BLaER1 (cell line): Measurements from ENCODE around the gene CAPN1.
A peak's percentile ranks its signal among the peaks of the same experiment; 100 is the strongest.

Experiments
- H3K27ac ChIP-seq: shearing (Covaris generic); formaldehyde crosslinking; 2 replicates; pipeline ENCODE4 v1.8.1; 2022
- H3K27me3 ChIP-seq: shearing (Covaris generic); formaldehyde crosslinking; 2 replicates; pipeline ENCODE4 v1.8.1; 2022
- H3K36me3 ChIP-seq: shearing (Covaris generic); formaldehyde crosslinking; 2 replicates; pipeline ENCODE4 v1.8.1; 2022
- H3K4me1 ChIP-seq: shearing (Covaris generic); formaldehyde crosslinking; 2 replicates; pipeline ENCODE4 v1.8.1; 2022
- H3K4me2 ChIP-seq: shearing (Covaris generic); formaldehyde crosslinking; 2 replicates; pipeline ENCODE4 v1.8.1; 2022
- H3K4me3 ChIP-seq: shearing (Covaris generic); formaldehyde crosslinking; 2 replicates; pipeline ENCODE4 v1.8.1; 2022
- H3K9ac ChIP-seq: shearing (Covaris generic); formaldehyde crosslinking; 2 replicates; pipeline ENCODE4 v1.8.1; 2022
- H3K9me3 ChIP-seq: shearing (Covaris generic); formaldehyde crosslinking; 2 replicates; pipeline ENCODE4 v1.8.1; 2022
- H4K20me1 ChIP-seq: shearing (Covaris generic); formaldehyde crosslinking; 2 replicates; pipeline ENCODE4 v1.8.1; 2022
- Cebpa-rat ChIP-seq: shearing (Covaris generic); IDR thresholded peaks from 2 replicates; pipeline ENCODE4 v1.8.1; 2022

Gene CAPN1

GRCh38 chr11:65251476-65251875 lies 69.7 kb downstream of the CAPN1 start:
- Histone ChIP-seq H3K27ac (no peak overlapping the region), H3K4me2 (no peak overlapping the region), H3K4me1 (no peaks in the 10 kb centered on the region), H4K20me1 (no peaks in the 10 kb centered on the region), H3K27me3 (no peaks in the 10 kb centered on the region), H3K36me3 (no peaks in the 10 kb centered on the region), H3K9ac (no peak overlapping the region), H3K9me3 (no peaks in the 10 kb centered on the region), H3K4me3 (no peak overlapping the region)
- no peak for TF ChIP-seq Cebpa-rat

GRCh38 chr11:65254724-65255123 lies 73.0 kb downstream of the CAPN1 start:
- Histone ChIP-seq H3K4me2 (no peak overlapping the region), H3K9me3 (no peaks in the 10 kb centered on the region), H3K9ac (no peak overlapping the region), H3K27ac (no peak overlapping the region), H3K36me3 (no peaks in the 10 kb centered on the region), H3K4me3 (no peak overlapping the region), H3K27me3 (no peaks in the 10 kb centered on the region), H4K20me1 (no peaks in the 10 kb centered on the region), H3K4me1 (no peaks in the 10 kb centered on the region)
- TF ChIP-seq Cebpa-rat, result no peak

- TF ChIP-seq Cebpa-rat, result no peak
- Histone ChIP-seq H3K4me1 (peaks cover 24% of the 10 kb centered on the region), H3K27ac (no peak overlapping the region), H3K27me3 (no peaks in the 10 kb centered on the region), H3K9me3 (no peaks in the 10 kb centered on the region), H3K9ac (no peak overlapping the region), H3K4me2 (no peak overlapping the region), H3K4me3 (no peak overlapping the region), H3K36me3 (no peaks in the 10 kb centered on the region), H4K20me1 (no peaks in the 10 kb centered on the region)
Measured at GRCh38 chr11:65258988-65259387, 77.3 kb downstream of the CAPN1 start.

- Histone ChIP-seq H3K4me2 (no peak overlapping the region), H3K4me1 (peaks cover 24% of the 10 kb centered on the region), H4K20me1 (0 out of 2 replicates have a peak, but pooled peaks cover under 1% of the 10 kb centered on the region), H3K27ac (no peak overlapping the region), H3K36me3 (peaks cover 12% of the 10 kb centered on the region), H3K9me3 (no peaks in the 10 kb centered on the region), H3K9ac (no peak overlapping the region), H3K27me3 (no peaks in the 10 kb centered on the region), H3K4me3 (no peak overlapping the region)
- no peak for TF ChIP-seq Cebpa-rat
Measured at GRCh38 chr11:65260302-65260701, 78.6 kb downstream of the CAPN1 start.

- peak overlapping the region; percentile 93 for H3K4me2 ChIP-seq
- H3K27me3 ChIP-seq, result no peaks in the 10 kb centered on the region
- 0 out of 2 replicates have a peak, but pooled peaks cover 7% of the 10 kb centered on the region for H4K20me1 ChIP-seq
- no peak for TF ChIP-seq Cebpa-rat
- peak overlapping the region; percentile 95 for H3K27ac ChIP-seq
- H3K9me3 ChIP-seq, result no peaks in the 10 kb centered on the region
- H3K9ac ChIP-seq, result peak overlapping the region; percentile 97
- peaks cover 24% of the 10 kb centered on the region for H3K4me1 ChIP-seq
- peak overlapping the region; percentile 92 for H3K4me3 ChIP-seq
- peaks cover 19% of the 10 kb centered on the region for H3K36me3 ChIP-seq
Measured at GRCh38 chr11:65260756-65261590, 79.2 kb downstream of the CAPN1 start.
